GM19035 (cell line): ENCODE measurements around the gene AGRN.
"Not testable (repeated sequence)": the region's sequence is repeated elsewhere in the genome, so short reads cannot be mapped to it uniquely, and the experiment has no call there.

ENCODE experiments used
- ATAC-seq: cut with Tn5 transposase; IDR thresholded peaks from one replicate; pipeline ENCODE4 v1.9.1; 2021; ENCODE audit not compliant: unreplicated experiment

Gene AGRN

GRCh38 chr1:981491-981954 is 38.4 kb upstream of the AGRN start:
- ATAC-seq = no peak

- ATAC-seq = no peak
These were observed 37.9 kb upstream of the AGRN start, which contains the start of gene PERM1 for GRCh38 chr1:981955-982558. Gene PERM1 (minus strand): TSS chr1:982093. CDS start chr1:981029, 1,064 bp downstream.

GRCh38 chr1:982765-983436 is 37.0 kb upstream of the AGRN start:
- no peak for ATAC-seq

- no peak for ATAC-seq
These were observed 36.0 kb upstream of the AGRN start for GRCh38 chr1:983798-984475.

- no peak for ATAC-seq
These were observed 35.5 kb upstream of the AGRN start for GRCh38 chr1:984476-984814.

- ATAC-seq = no peak
These were observed 34.8 kb upstream of the AGRN start for GRCh38 chr1:985126-985525.

GRCh38 chr1:988061-988460 is 31.9 kb upstream of the AGRN start:
- ATAC-seq = not testable (repeated sequence)

GRCh38 chr1:991275-991674 is 28.6 kb upstream of the AGRN start:
- ATAC-seq = not testable (repeated sequence)

GRCh38 chr1:991895-992294 is 28.0 kb upstream of the AGRN start:
- no peak for ATAC-seq

- no peak for ATAC-seq
These were observed 27.6 kb upstream of the AGRN start for GRCh38 chr1:992362-992761.

GRCh38 chr1:993379-993995 is 26.4 kb upstream of the AGRN start:
- ATAC-seq = no peak

GRCh38 chr1:994546-994945 is 25.4 kb upstream of the AGRN start:
- ATAC-seq = not testable (repeated sequence)

GRCh38 chr1:995665-996633 is 24.0 kb upstream of the AGRN start:
- ATAC-seq = no peak

GRCh38 chr1:996851-997712 is 22.8 kb upstream of the AGRN start:
- ATAC-seq = no peak

- ATAC-seq = no peak
These were observed 22.3 kb upstream of the AGRN start for GRCh38 chr1:997713-997992.

GRCh38 chr1:997993-998744 is 21.8 kb upstream of the AGRN start:
- ATAC-seq = no peak

- ATAC-seq = no peak
These were observed 21.2 kb upstream of the AGRN start for GRCh38 chr1:998745-998994.

- ATAC-seq = no peak
These were observed 20.8 kb upstream of the AGRN start for GRCh38 chr1:998995-999724.
